ENCODE measurements around the gene LYRM4.

Gene LYRM4

GRCh38 chr6:5153186-5153585, 107.6 kb downstream of the LYRM4 start:
- no peak overlapping the region for H3K9ac ChIP-seq (ENCODE audit: low read depth, low read length)
- no peaks in the 10 kb centered on the region for H3K4me1 ChIP-seq (ENCODE audit: insufficient read depth, low read length)
- H3K9me3 ChIP-seq (ENCODE audit: control insufficient read depth, insufficient read depth, low read length) = no peaks in the 10 kb centered on the region
- no peaks in the 10 kb centered on the region for H3K36me3 ChIP-seq (ENCODE audit: insufficient read depth, low read length)

- no peak overlapping the region for H3K9ac ChIP-seq (ENCODE audit: low read depth, low read length)
- no peaks in the 10 kb centered on the region for H3K9me3 ChIP-seq (ENCODE audit: control insufficient read depth, insufficient read depth, low read length)
- H3K4me1 ChIP-seq (ENCODE audit: insufficient read depth, low read length) = no peaks in the 10 kb centered on the region
- H3K36me3 ChIP-seq (ENCODE audit: insufficient read depth, low read length) = no peaks in the 10 kb centered on the region
These were observed 108.3 kb downstream of the LYRM4 start for GRCh38 chr6:5152460-5152859.

GRCh38 chr6:5151955-5152401, 108.8 kb downstream of the LYRM4 start:
- Histone ChIP-seq H3K9me3 (ENCODE audit: control insufficient read depth, insufficient read depth, low read length) (no peaks in the 10 kb centered on the region), H3K9ac (ENCODE audit: low read depth, low read length) (no peak overlapping the region), H3K36me3 (ENCODE audit: insufficient read depth, low read length) (no peaks in the 10 kb centered on the region), H3K4me1 (ENCODE audit: insufficient read depth, low read length) (no peaks in the 10 kb centered on the region)

GRCh38 chr6:5151360-5151954, 109.3 kb downstream of the LYRM4 start:
- Histone ChIP-seq H3K4me1 (ENCODE audit: insufficient read depth, low read length) (no peaks in the 10 kb centered on the region), H3K36me3 (ENCODE audit: insufficient read depth, low read length) (no peaks in the 10 kb centered on the region), H3K9me3 (ENCODE audit: control insufficient read depth, insufficient read depth, low read length) (no peaks in the 10 kb centered on the region), H3K9ac (ENCODE audit: low read depth, low read length) (no peak overlapping the region)

- H3K9me3 ChIP-seq (ENCODE audit: control insufficient read depth, insufficient read depth, low read length) = no peaks in the 10 kb centered on the region
- no peak overlapping the region for H3K9ac ChIP-seq (ENCODE audit: low read depth, low read length)
- no peaks in the 10 kb centered on the region for H3K36me3 ChIP-seq (ENCODE audit: insufficient read depth, low read length)
- H3K4me1 ChIP-seq (ENCODE audit: insufficient read depth, low read length) = no peaks in the 10 kb centered on the region
These were observed 110.1 kb downstream of the LYRM4 start for GRCh38 chr6:5150551-5151075.

- Histone ChIP-seq H3K36me3 (ENCODE audit: insufficient read depth, low read length) (no peaks in the 10 kb centered on the region), H3K9me3 (ENCODE audit: control insufficient read depth, insufficient read depth, low read length) (no peaks in the 10 kb centered on the region), H3K4me1 (ENCODE audit: insufficient read depth, low read length) (no peaks in the 10 kb centered on the region), H3K9ac (ENCODE audit: low read depth, low read length) (no peak overlapping the region)
These were observed 110.9 kb downstream of the LYRM4 start for GRCh38 chr6:5149891-5150290.

GRCh38 chr6:5149159-5149704, 111.5 kb downstream of the LYRM4 start:
- no peaks in the 10 kb centered on the region for H3K9me3 ChIP-seq (ENCODE audit: control insufficient read depth, insufficient read depth, low read length)
- H3K9ac ChIP-seq (ENCODE audit: low read depth, low read length) = no peak overlapping the region
- no peaks in the 10 kb centered on the region for H3K36me3 ChIP-seq (ENCODE audit: insufficient read depth, low read length)
- no peaks in the 10 kb centered on the region for H3K4me1 ChIP-seq (ENCODE audit: insufficient read depth, low read length)

GRCh38 chr6:5146398-5146797, 114.4 kb downstream of the LYRM4 start:
- H3K9me3 ChIP-seq (ENCODE audit: control insufficient read depth, insufficient read depth, low read length) = no peaks in the 10 kb centered on the region
- no peaks in the 10 kb centered on the region for H3K36me3 ChIP-seq (ENCODE audit: insufficient read depth, low read length)
- no peaks in the 10 kb centered on the region for H3K4me1 ChIP-seq (ENCODE audit: insufficient read depth, low read length)
- H3K9ac ChIP-seq (ENCODE audit: low read depth, low read length) = no peak overlapping the region

- no peaks in the 10 kb centered on the region for H3K9me3 ChIP-seq (ENCODE audit: control insufficient read depth, insufficient read depth, low read length)
- peaks cover 7% of the 10 kb centered on the region for H3K4me1 ChIP-seq (ENCODE audit: insufficient read depth, low read length)
- no peaks in the 10 kb centered on the region for H3K36me3 ChIP-seq (ENCODE audit: insufficient read depth, low read length)
- H3K9ac ChIP-seq (ENCODE audit: low read depth, low read length) = no peak overlapping the region
These were observed 117.0 kb downstream of the LYRM4 start for GRCh38 chr6:5143634-5144311.

GRCh38 chr6:5142915-5143314, 117.8 kb downstream of the LYRM4 start:
- Histone ChIP-seq H3K4me1 (ENCODE audit: insufficient read depth, low read length) (peaks cover 11% of the 10 kb centered on the region), H3K9me3 (ENCODE audit: control insufficient read depth, insufficient read depth, low read length) (no peaks in the 10 kb centered on the region), H3K9ac (ENCODE audit: low read depth, low read length) (no peak overlapping the region), H3K36me3 (ENCODE audit: insufficient read depth, low read length) (no peaks in the 10 kb centered on the region)

- H3K9me3 ChIP-seq (ENCODE audit: control insufficient read depth, insufficient read depth, low read length) = no peaks in the 10 kb centered on the region
- H3K9ac ChIP-seq (ENCODE audit: low read depth, low read length) = no peak overlapping the region
- H3K36me3 ChIP-seq (ENCODE audit: insufficient read depth, low read length) = no peaks in the 10 kb centered on the region
- peaks cover 11% of the 10 kb centered on the region for H3K4me1 ChIP-seq (ENCODE audit: insufficient read depth, low read length)
These were observed 118.6 kb downstream of the LYRM4 start for GRCh38 chr6:5142131-5142530.

- no peak overlapping the region for H3K9ac ChIP-seq (ENCODE audit: low read depth, low read length)
- H3K9me3 ChIP-seq (ENCODE audit: control insufficient read depth, insufficient read depth, low read length) = no peaks in the 10 kb centered on the region
- H3K4me1 ChIP-seq (ENCODE audit: insufficient read depth, low read length) = peaks cover 11% of the 10 kb centered on the region
- no peaks in the 10 kb centered on the region for H3K36me3 ChIP-seq (ENCODE audit: insufficient read depth, low read length)
These were observed 119.7 kb downstream of the LYRM4 start for GRCh38 chr6:5141046-5141445.

- H3K9me3 ChIP-seq (ENCODE audit: control insufficient read depth, insufficient read depth, low read length) = no peaks in the 10 kb centered on the region
- H3K4me1 ChIP-seq (ENCODE audit: insufficient read depth, low read length) = peaks cover 11% of the 10 kb centered on the region
- no peaks in the 10 kb centered on the region for H3K36me3 ChIP-seq (ENCODE audit: insufficient read depth, low read length)
- no peak overlapping the region for H3K9ac ChIP-seq (ENCODE audit: low read depth, low read length)
These were observed 120.7 kb downstream of the LYRM4 start for GRCh38 chr6:5139828-5140771.

All from ES-I3 (cell line).